GM21529 (cell line): ENCODE data around the gene ARHGAP26.

Source experiments
- ATAC-seq: cut with Tn5 transposase; IDR thresholded peaks from one replicate; pipeline ENCODE4 v1.9.1; 2021; ENCODE audit not compliant: unreplicated experiment

The ARHGAP26 gene

DNA sequence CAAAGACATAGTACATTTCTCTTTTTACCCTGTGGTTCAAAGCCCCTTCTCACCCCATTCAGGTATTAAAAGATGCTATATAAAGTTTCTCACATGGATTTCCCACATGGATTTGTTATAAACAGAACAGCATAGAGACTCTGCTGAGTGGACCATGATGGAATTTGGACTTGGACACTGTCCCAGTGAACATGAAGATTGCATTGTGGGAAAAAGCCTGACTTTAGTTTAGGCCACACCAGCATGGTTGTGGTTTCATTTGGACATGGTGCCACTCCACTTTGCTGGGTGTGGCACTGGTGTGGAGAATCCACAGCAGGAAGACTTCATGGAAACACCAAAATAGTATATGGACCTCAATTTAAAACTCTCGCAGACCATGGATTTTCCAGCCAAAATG lies 124.6 kb downstream of the ARHGAP26 start:
- ATAC-seq = no peak

GRCh38 chr5:142896325-142897007 lies 126.3 kb downstream of the ARHGAP26 start:
- no peak for ATAC-seq

DNA sequence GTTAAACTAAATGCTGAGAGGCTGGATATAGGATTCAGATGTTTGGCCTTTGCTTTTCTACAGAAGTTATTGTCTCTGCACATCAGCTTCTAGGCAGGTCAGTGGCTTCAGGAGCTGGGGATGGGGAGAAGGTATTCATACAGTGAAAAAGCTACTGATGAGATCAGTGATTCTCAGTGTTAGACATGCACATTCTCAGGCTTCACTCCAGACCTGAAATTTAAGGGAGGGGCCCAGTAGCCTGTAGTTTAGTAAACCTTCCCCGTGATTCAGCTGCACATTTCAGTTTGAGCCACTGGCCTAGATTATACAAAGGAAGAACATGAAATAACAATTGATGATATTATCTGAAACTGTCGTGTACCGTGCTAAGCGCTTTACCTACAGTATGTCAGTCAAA lies 127.2 kb downstream of the ARHGAP26 start:
- ATAC-seq = no peak

DNA sequence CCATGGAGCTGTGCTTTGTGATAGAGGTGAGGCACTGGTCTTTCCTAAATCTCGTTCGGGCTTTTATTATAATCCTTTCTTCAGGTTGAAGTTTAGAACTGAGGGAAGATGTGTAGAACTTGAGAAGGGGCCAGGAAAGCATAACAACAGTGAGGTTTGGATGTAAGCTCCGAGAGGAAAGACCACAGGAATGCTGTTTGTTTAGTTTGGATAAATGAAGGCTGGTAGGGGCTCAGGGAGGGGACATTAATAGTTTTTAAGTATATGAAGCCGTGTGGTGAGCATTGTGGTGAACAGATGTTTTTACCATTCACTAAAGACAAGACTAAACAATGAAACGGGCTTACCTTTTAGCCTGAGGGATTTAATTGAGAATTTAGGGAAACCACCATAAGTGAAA lies 130.8 kb downstream of the ARHGAP26 start:
- no peak for ATAC-seq

- no peak for ATAC-seq
These were observed 131.5 kb downstream of the ARHGAP26 start for GRCh38 chr5:142901476-142902185.

DNA sequence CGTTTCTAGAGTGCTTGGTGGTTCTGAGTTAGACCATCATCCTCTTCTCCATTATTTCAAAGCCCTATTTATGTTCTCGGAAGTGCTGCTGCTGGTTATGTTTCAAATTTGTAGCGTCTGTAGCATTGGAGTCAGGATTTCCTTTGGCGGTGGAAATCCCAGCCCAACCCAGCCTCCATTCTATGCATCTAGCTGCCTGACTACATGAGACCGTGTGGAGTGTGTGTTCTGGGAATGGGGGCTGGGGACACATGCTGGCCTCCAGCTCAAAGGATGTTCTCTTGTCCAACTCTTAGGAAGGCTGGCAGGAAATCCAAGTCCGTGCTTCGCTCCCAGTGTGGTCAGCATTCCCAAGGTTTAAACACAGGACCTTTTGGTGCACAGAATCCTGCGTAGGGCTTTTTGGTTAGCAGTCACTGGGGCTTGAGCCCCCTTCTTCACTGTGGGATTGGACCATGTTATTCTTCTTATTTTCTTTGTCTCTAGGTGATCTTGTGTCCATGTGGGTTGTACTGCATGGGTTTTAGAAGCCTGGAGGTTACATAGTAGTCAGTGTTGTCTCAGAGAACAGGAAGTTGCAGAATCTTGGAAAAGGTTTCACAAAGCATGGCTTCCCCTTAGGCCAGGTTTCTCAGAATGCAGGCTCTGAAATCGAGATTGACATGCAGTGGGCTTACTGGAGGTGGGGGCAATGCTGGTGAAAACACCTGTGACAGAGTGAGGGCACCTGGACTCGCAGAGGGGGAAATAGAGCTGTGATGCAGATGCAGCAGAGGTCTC lies 132.2 kb downstream of the ARHGAP26 start:
- ATAC-seq = no peak

DNA sequence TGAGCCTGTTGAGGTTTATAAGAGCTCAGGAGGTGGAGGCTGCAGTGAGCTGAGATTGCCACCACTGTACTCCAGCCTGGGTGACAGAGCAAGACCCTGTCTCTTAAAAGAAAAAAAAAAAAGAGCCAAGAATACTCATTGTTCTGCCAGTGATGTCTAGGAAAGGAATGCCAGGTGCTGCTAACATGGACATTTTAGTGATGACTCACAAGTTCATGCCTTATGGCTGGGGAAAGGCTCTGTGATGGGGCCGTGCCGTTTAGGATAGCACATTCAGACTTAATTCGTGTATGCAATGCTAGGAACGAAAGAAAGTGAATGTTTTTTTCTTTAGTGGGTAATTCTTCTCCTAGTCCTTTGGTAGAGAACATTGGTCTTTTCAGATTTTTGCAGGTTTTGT lies 134.2 kb downstream of the ARHGAP26 start:
- no peak for ATAC-seq

GRCh38 chr5:142905348-142905747 lies 135.2 kb downstream of the ARHGAP26 start:
- no peak for ATAC-seq

- ATAC-seq = no peak
These were observed 136.9 kb downstream of the ARHGAP26 start for GRCh38 chr5:142906863-142907671.

- no peak for ATAC-seq
These were observed 138.5 kb downstream of the ARHGAP26 start for GRCh38 chr5:142908659-142909058.

- no peak for ATAC-seq
These were observed 140.0 kb downstream of the ARHGAP26 start for GRCh38 chr5:142910128-142910527.

DNA sequence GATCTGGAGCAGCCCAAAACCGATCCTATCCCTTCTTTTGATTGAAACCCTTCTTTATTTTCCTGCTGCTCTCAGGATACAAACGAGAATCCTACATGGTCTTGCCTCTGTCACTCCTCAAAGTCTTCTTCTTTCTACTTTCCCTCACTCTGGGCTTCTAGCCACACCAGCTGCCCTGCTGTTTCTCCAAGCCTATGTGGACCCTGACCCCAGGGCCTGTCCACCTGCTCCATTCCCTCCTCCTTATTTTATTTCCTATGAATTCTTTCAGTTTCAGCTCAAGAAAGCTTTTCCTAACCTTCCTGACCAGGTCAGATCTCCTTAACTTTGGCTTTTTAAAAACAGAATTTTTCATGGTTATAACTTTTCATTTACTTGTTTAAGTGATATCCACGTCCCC lies 141.0 kb downstream of the ARHGAP26 start:
- ATAC-seq = no peak

GRCh38 chr5:142911775-142912174 lies 141.6 kb downstream of the ARHGAP26 start:
- ATAC-seq = no peak

GRCh38 chr5:142913728-142914338 lies 143.7 kb downstream of the ARHGAP26 start:
- no peak for ATAC-seq

GRCh38 chr5:142915038-142915437 lies 144.9 kb downstream of the ARHGAP26 start:
- no peak for ATAC-seq

DNA sequence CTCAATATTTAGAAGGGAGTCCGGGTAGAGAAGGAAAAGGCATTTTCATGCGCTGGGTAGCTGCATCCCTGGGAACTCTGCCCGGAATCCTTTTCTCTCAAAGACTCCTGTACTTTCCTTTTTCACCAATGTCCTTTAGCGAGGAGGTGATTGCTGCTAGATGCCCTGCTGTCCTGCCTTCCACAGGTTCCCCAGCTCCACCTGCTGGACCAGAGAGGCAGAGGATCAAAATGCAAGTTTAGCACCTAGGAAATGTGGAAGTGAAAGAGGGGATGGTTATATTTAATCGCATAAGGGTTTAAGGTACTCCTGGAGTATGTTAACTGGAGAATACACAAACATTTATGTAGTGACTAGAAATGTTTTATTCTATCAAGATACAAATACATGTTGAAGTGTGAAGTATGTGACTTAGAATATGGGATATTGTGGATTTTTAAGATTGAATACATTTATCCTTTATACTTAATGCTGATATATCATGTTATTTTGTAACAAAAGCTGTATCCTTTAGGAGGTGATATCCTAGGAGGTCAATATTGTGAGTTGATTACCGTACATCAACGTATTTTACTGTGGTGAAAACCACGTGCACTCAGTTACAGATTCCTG lies 145.7 kb downstream of the ARHGAP26 start:
- peak; percentile 87 for ATAC-seq

GRCh38 chr5:142918959-142919635 lies 148.9 kb downstream of the ARHGAP26 start:
- ATAC-seq = no peak

DNA sequence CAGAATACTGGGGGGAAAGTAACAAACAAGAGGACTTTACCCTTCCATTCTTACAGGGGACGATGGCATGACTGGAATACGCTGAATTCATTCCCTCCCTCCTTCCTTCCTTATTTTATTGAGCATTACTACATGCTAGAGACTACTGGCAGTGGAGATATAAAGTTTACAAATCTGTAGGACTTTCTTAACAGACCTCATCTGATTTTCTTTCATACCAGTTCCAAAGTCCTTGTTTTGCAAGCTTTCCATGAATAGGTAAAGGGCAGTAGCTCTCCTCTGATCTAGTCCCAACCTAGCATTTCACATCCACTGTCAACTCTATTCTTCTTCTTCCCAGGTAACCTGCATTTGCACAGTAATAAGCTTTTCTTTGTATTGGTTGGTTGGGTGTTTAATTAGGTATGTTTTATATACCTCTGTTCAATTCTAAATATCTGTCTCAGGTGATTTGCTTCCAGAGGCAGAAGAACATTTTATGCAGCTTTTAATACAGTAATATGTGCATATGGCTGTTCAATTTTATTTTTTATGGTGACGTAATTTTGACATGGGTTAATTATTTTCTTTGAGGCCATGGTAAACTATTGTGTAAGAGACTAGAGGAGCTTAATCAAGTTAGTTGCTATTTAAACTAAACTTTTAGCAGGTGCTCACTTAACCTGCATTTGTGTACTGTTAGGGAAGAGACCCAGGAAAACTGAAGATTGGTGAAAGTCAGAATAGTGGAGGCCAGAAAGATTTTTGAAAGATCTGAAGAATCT lies 150.9 kb downstream of the ARHGAP26 start:
- no peak for ATAC-seq
